Tongue (tissue), 2 donors: ENCODE data around the gene S100A13. TPM values are rescaled to one million over a fixed set of nuclear protein-coding genes. Genes with fewer than 3 reads are reported as not detected.
A peak's percentile ranks its signal among the peaks of the same experiment; 100 is the strongest.
"Not testable (repeated sequence)": the region's sequence is repeated elsewhere in the genome, so short reads cannot be mapped to it uniquely, and the experiment has no call there.

Source experiments
- DNase-seq: peaks from one replicate; pipeline ENCODE4 v3.0.0-alpha.2; 2015
- total RNA-seq: library from RNA; depleted of rRNA; stranded (reverse); fragments of >200 nt; gene quantifications from one replicate; pipeline ENCODE4 v1.2.3, GENCODE V29; 2014

S100A13 gene
- total RNA-seq, 1 donor from 2014 or later: 42.5 TPM

DNA sequence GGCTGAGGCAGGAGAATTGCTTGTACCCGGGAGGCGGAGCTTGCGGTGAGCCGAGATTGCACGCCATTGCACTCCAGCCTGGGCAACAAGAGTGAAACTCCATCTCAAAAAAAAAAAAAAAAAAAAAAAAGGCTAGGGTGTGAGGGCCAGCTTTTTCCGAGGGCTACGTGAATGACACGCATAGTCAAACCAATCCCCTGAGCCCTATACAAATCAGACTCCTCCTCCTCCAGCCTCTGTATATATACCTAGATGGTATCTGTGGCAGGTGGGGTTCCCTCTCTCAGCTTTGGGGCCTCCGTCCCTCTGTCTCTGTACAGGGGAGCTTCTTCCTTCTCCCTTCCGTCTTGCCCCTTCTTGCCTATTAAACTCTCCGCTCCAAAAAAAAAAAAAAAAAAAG is 21.1 kb downstream of the S100A13 start:
- DNase-seq: no peak

DNA sequence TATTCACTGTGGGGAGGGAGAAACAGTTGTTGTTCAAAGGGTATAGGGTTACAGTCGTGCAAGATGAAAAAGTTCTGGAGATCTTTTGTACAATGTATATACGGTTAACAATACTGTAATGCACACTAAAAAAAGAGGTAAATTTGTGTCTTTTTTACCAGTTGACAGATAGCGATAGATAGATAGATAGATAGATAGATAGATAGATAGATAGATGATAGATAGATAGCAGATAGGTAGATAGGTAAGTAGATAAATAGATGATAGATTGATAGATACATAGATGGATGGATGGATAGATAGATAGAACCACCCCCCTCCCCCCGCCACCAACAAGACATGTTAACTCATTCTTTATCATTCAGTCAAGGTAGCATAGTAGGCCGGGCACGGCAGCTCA is 24.6 kb downstream of the S100A13 start:
- DNase-seq: no peak

DNA sequence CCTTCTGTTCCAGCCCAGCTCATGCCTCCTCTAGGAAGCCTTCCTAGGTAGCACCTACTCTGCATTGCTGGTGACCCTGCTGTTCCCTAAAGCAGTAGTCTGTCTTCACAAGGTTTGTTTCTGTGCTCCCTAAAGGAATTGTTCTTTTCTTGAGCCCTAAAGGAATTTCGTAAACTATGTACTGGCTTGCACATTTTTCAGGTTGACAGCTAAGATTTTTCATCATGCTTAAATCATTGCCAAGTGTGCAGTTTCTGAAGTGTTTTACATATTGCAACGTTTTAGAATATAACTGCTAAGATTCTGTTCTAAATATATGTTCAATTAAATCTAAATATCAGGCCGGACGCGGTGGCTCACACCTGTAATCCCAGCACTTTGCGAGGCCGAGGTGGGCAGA is 27.5 kb downstream of the S100A13 start:
- no peak for DNase-seq

DNA sequence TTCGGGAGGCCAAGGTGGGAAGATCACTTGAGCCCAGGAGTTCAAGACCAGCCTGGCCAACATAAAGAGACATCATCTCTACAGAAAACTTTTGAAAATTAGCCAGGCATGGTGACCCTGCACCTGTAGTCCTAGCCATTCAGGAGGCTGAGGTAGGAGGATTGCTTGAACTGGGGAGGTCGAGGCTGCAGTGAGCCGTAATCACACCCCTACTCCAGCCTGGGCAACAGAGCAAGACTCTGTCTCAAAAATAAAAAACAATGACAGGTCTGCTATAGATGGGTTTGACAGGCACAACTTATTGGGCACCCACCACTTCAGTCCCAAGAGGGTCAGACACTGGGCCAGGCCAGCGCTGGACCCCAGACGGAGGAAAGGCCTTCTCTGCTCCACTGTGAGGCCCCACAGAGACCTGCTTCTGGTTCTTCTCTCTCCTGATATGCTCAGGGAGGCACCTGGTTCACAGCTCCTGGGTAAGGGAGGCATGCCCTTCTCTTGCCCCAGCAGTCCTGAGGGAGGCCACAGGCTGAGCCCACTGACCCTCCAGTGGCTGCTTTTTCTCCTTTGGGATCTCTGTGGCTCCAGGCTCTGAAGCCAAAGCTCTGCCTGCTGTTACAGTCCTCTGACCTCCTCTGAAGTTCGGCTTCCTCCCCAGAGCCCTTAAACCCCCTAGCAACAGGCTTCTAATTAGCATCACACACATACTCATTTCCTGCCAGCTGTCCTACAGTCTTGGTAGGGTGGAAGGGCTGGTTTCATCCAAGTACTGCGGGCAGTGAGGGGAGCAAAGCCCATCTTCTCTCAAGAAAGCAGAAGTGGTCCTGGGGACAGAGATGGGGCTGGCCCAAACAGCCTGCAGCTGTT is 28.8 kb downstream of the S100A13 start:
- peak; percentile 76 for DNase-seq

DNA sequence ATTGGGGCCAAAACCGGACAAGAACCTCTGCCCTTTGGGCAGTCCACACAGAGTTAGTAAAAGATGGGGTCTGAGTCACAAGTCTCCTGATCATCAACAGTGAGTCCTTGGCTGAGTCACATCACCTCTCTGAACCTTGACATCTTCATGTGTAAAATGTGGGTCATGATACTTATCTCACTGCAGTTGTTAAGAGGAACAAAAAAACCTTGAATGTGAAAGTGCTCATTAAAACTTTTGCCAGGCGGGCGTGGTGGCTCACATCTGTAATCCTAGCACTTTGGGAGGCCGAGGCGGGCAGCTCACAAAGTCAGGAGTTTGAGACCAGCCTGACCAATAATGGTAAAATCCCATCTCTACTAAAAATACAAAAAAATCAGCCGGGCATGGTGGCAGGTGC is 30.1 kb downstream of the S100A13 start:
- no peak for DNase-seq

DNA sequence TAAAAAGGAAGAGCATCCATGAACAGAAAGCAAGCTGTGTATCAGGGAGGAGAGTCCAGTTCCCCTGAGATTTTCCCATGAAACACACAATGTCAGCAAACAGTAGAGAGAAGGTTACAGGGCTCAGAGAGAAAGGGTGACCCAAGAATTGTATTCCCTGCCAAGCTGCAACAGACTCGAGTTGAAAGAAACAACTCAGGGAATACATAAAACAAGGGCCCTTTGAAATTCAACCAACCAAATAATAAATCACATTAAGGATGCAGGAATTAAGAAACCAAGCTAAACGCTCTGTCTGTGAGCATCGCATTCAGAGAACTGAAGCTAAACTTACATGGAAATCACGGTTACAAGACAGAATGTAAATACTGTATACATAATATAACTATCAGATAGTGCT is 34.6 kb downstream of the S100A13 start:
- no peak for DNase-seq

DNA sequence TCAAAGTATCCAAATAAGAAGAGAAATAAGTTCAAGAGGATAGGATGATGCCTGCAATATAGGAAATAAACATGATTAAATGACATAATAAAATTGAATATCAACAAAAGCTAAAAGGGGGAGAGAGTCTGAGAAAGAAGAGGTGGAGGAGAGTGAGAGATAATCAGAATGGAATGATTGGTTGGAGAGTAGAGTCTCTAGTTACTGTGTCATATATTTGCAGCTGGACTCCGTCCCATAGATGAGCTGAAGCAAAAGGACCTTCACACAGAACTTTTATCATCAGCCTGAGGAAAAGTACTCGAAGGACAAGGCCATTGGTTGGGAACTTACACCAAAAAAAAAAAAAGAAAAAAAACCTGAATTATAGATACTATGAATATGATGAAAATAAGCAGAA is 38.8 kb downstream of the S100A13 start:
- no peak for DNase-seq

DNA sequence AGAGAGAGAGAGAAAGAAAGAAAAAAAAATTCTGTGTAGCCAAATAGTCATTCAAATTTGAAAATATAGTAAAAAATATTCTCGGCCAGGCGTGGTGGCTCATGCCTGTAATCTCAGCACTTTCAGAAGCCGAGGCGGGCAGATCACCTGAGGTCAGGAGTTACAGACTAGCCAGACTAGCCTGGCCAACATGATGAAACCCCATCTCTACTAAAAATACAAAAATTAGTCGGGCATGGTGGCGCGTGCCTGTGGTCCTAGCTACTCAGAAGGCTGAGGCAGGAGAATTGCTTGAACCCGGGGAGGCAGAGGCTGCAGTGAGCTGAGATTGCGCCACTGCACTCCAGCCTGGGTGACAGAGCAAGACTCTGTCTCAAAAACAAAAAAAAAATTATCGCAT is 39.3 kb downstream of the S100A13 start:
- DNase-seq: not testable (repeated sequence)

DNA sequence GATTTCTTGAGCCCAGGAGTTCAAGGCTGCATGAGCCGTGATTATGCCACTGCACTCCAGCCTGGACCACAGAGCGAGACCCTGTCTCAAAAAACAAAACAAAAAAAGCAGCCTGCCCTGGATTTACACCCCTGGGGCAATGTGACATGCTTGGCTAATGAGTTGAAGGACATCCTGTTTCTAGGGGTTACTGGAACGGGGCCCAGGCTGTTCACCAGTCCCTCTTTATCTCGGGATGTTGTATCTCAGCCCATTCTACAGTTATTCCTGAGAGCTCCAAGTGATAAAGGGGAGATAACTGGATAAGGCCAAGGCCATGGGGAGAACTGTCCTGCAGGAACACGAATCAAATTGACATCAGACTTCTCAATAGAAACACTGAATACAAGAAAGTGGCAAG is 40.0 kb downstream of the S100A13 start:
- no peak for DNase-seq

DNA sequence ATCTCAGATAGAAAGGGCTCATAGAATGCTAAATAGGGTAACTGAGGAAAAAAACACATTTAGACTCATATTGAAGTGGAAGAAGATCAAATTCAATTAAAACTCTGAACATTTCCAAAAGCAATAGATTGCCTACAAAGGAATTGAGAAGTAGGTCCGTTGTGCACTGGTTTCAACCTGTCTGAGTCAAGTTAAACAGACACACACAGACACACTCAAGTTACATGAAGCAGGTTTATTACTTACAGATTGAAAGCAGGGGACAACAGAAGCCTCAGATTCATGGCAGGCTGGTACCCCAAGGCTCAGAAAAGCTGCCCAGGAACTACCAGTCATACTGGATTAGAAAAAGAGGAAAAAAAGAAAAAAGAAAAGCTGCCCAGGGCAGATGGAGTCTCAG is 41.0 kb downstream of the S100A13 start:
- no peak for DNase-seq

DNA sequence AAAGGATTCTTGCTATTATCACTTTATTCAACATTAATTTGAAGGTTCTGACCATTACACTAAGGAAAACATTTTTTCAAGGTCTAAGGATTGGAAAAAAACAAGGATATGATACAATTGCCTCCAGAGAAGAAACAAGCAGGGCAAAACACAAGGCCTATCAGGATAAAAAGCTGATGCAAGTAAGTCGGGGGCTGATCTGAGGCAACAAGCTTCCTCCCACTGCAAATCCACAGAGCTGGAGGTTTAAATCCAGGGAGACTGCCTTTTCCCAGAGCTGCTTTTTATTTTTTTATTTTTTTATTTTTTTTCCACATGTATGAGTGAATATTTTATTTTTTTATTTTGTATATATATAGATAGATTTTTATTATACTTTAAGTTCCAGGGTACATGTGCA is 42.3 kb downstream of the S100A13 start:
- DNase-seq: no peak

DNA sequence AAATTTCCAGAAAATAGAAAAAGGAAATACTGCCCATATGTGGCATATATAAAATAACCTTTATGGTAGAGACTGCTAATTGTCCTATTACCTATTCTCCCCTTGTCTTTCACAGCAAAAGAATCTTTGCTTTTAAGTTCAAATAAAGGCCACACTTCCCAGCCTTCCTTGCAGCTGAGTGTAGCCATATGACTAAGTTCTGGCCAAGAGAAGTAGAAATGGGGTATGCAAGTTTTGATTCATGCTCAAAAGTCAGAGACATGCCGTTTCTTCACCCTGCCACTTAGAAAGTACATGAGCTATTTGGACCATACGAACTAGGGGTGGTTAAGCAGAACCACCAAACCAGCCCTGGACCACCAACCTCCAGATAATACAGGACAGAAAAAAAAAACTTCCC is 43.3 kb downstream of the S100A13 start:
- DNase-seq: no peak

DNA sequence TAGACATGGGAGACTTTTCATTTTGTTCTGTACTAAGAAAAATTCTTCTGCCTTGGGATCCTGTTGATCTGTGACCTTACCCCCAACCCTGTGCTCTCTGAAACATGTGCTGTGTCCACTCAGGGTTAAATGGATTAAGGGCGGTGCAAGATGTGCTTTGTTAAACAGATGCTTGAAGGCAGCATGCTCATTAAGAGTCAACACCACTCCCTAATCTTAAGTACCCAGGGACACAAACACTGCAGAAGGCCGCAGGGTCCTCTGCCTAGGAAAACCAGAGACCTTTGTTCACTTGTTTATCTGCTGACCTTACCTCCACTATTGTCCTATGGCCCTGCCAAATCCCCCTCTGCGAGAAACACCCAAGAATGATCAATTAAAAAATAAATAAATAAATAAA is 43.8 kb downstream of the S100A13 start:
- DNase-seq: not testable (repeated sequence)

DNA sequence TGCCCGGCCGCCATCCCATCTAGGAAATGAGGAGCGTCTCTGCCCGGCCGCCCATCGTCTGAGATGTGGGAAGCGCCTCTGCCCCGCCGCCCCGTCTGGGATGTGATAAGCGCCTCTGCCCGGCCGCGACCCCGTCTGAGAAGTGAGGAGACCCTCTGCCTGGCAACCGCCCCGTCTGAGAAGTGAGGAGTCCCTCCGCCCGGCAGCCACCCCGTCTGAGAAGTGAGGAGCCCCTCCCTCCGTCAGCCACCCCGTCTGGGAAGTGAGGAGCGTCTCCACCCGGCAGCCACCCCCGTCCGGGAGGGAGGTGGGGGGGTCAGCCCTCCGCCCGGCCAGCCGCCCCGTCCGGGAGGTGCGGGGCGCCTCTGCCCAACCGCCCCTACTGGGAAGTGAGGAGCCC is 44.5 kb downstream of the S100A13 start:
- not testable (repeated sequence) for DNase-seq

DNA sequence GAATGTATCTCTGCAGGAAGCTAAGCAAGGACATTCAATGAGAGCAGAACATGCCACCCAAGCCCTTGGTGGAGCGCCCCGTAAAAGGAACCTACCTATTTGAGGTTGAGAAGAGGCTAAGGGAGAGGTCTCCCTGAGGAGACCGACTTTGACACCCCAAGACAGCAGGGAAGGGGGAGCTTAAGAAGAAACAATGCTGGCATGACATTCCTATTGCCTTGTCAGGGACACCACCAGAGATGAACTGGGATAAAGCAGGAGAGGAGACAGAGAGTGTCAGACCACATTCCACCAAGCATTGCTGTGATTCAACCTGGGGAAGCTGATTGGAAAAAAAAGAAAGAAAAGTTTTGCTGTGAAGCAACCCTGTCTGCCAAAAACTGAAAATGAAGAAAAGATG is 48.4 kb downstream of the S100A13 start:
- DNase-seq: no peak

DNA sequence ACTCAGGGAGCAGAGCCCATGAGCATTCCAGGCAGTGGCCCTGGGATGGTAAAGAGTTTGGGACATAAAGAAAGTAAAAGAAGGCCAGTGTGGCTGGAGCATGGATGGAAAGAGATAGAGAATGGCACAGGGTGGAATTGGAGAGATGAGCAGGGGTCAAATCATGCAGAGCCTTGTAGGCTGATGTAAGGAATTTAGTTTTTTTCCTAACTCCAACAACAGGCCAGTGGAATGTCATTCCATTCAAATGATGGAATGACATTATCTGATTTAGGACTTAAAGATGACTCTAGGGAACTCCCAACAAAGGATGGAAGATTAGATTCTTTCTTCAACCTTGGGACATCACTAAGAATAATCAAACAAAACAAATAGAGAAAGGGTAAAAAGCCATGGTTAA is 48.8 kb downstream of the S100A13 start:
- no peak for DNase-seq

DNA sequence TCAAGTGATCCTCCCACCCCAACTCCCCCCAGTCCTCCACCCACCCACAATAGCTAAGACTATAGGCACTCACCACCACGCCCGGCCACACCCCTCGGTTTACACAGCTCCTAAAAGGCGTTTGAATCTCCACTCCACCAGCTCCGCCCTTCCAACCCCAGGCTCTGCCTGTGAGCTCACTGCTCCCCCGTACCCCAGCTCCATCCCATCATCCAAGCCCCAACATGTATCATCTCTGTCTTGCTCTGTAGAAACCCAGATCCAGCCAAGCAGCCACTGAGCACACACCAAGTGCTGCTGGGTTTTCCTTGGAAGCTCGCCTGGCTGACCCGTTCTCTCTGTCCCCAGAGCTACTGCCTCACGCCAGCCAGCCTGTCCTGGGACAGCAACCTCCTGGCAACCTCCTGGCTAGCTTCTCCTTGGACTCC is 49.7 kb downstream of the S100A13 start:
- DNase-seq: no peak

DNA sequence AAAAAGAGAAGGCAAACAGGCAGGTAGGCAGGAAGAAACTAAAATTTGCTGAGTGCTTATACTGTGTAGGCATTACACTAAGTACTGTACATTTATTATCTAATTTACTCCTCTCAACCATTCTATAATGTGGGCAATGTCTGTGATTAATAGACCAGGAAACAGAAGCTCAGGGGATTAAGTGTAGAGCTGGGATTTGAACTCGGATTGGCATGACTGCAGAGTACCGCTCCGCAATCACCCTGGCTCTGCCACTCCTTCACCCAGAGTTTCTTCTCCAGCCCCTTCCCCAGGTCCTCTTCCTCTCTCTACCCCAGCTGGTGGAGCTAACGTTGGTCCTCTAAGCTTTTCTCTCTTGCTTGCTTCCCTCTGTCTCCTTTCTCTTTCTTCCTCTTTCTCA is 50.2 kb downstream of the S100A13 start:
- DNase-seq: no peak

DNA sequence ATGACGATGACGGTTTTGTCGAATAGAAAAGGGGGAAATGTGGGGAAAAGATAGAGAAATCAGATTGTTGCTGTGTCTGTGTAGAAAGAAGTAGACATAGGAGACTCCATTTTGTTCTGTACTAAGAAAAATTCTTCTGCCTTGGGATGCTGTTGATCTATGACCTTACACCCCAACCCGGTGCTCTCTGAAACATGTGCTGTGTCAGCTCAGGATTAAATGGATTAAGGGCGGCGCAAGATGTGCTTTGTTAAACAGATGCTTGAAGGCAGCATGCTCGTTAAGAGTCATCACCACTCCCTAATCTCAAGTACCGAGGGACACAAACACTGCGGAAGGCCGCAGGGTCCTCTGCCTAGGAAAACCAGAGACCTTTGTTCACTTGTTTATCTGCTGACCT is 51.8 kb downstream of the S100A13 start:
- not testable (repeated sequence) for DNase-seq

DNA sequence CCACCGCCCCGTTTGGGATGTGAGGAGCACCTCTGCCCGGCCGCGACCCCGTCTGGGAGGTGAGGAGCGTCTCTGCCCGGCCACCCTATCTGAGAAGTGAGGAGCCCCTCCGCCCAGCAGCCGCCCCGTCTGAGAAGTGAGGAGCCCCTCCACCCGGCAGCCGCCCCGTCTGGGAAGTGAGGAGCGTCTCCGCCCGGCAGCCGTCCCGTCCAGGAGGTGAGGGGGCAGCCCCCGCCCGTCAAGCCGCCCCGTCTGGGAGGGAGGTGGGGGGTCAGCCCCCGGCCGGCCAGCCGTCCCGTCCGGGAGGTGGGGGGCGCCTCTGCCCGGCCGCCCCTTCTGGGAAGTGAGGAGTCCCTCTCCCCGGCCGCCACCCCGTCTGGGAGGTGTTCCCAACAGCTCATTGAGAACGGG is 52.2 kb downstream of the S100A13 start:
- not testable (repeated sequence) for DNase-seq

DNA sequence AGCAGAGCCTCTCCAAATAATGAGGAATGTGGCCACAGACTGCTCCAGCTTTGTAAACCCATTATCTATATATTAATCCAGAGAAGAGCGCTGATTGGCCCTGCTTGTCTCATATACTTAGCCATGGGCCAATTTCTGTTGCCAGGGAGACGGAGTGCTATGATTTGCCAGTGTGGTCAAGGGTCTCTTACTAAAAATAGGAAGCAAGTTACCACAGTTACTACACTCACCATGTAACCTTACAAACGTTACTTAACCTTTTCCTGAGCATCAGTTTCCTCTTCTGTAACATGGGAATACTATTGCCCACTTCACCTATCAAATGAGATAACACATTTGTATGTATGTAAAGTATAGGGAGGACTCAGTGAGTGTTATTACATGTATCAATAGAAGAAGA is 54.0 kb downstream of the S100A13 start:
- DNase-seq: no peak

DNA sequence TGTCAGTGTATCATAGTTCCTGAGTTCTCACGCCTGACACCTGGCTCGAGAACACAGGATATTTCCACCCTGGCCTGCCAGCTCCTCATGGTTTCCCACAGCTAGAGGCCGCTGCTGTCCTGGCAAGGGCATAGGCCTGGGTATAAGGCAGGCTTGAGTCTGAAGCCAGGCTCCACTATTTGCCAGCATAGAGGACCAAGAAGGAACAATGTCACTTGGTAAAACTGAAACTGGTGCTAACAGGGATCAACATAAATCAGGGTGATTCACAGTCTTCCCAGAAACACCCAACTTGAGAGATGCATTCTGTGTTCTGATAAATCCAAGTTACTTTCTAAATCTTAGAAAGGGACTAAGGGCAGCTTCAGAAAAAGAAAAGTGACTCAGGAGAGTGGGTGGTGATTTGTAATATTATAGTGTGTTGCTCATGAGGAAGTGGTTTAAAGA is 54.7 kb downstream of the S100A13 start:
- DNase-seq: peak; percentile 84

DNA sequence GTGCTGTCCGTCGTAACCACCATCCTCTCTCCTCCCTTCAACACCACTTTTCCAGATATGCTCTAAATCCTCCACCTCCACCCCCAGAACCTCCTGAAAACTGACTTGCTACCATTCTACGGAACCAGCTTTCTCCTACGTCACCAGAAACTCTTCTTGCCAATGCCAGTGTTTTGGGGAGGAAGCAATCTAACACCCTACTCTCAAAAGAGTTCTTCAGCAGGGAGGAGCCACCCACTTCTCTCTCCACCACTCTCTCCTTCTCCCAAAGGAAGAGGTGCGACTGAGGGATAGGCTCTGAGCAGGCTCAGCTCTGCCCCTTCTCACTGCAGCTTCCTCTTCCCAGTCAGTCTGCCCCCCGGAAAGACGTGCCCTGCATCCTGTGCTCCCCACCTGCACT is 55.6 kb downstream of the S100A13 start:
- DNase-seq: no peak

DNA sequence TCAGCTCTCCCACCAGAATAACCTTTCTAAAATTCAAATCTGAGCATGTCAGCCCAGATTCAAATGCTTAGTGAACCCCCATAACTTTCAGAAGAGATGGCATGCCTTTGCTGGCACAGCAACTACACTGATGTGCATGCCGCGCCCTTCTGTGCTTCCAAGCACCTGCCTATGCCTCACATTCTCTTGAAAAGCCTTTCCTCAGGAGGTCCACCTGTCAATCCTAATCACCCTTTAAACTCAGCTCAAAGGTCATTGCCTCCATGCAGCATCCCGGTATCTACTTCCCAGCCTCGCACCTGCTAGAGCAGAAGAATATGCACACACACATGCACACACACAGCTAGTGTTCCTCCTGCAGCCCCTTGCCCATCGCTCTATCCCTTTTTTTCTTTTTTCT is 56.4 kb downstream of the S100A13 start:
- no peak for DNase-seq
